PC-9 (cell line): ENCODE results near the gene ZSWIM4.

Source experiments
- EZH2 ChIP-seq: fragments of 200-600 bp; sonication (generic); IDR thresholded peaks from 2 replicates; pipeline ENCODE4 v1.8.0; 2017; ENCODE audit warnings: antibody characterized with exemption, low read depth
- TF ChIP-seq, protein P1 (sequence below): fragments of 200-600 bp; sonication (generic); conservative IDR thresholded peaks from 2 replicates; pipeline ENCODE4 v1.6.1; 2017; ENCODE audit warnings: mixed run types, antibody characterized with exemption, mild to moderate bottlenecking, moderate library complexity

DNA sequence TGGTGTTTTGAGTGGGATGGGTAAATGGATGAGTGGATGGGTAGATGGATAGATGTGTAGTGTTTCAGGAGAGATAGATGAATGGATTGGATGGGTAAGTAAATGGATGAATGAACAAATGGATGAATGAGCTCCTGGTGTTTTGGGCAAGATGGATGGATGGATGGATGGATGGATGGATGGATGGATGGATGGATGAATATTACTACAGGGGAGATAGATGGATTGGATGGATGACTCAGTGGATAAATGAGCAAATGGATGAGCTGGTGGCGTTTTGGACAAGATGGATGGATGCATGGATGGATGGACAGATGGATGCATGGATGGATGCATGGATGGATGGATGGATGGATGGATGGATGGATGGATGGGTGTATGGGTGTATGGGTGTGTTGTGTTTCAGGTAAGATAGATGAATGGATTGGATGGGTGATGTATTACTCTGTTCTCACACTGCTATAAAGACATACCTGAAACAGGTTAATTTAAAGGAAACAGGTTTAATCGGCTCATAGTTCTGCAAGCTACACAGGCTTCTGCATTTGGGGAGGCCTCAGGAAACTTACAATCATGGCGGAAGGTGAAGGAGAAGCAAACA is 12.3 kb downstream of the ZSWIM4 start:
- TF ChIP-seq, protein P1, sequence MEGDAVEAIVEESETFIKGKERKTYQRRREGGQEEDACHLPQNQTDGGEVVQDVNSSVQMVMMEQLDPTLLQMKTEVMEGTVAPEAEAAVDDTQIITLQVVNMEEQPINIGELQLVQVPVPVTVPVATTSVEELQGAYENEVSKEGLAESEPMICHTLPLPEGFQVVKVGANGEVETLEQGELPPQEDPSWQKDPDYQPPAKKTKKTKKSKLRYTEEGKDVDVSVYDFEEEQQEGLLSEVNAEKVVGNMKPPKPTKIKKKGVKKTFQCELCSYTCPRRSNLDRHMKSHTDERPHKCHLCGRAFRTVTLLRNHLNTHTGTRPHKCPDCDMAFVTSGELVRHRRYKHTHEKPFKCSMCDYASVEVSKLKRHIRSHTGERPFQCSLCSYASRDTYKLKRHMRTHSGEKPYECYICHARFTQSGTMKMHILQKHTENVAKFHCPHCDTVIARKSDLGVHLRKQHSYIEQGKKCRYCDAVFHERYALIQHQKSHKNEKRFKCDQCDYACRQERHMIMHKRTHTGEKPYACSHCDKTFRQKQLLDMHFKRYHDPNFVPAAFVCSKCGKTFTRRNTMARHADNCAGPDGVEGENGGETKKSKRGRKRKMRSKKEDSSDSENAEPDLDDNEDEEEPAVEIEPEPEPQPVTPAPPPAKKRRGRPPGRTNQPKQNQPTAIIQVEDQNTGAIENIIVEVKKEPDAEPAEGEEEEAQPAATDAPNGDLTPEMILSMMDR, result no peak
- no peak for TF ChIP-seq EZH2
